ENCODE data around the gene EPHB6.

The EPHB6 gene

DNA sequence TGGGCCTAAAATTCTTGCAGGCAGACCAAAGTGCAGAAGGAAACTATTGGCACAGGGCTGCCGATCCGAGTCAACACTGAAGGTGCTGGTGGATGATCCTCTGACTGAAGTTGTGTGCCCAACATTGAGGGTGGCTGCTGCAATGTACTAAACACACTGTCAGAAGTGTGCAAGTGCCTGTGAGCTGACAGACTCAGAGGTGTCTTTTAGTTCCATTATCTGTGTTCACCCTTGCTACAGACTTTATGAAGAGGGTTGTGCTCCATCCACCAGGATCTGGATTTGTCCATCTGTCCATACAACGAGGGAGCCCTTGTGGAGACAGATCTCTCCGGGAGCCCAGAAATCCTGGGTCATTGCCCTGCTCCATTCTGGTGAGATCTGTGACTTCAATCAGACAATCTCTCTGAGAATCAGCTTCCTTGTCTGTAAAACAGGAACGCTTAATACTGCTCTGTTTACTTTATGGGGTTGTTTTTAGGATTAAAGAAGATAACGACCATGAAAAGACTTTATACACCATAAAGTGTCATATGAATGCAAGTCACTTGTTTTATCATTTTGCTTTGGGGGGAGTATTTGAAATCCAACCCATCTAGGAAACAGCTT, 40.2 kb downstream of the EPHB6 start:
- H3K4me3 ChIP-seq (replicated peaks; ENCODE audit: low read depth, low read length) = no peak overlapping the region
- no peak for DNase-seq (ENCODE audit: low read depth)
- no peak for TF ChIP-seq CTCF (IDR thresholded peaks at IDR 0.05; ENCODE audit: low read length, missing control alignments)

- H3K4me3 ChIP-seq (replicated peaks; ENCODE audit: low read depth, low read length) = no peak overlapping the region
- no peak for TF ChIP-seq CTCF (IDR thresholded peaks at IDR 0.05; ENCODE audit: low read length, missing control alignments)
- no peak for DNase-seq (ENCODE audit: low read depth)
These were observed 41.3 kb downstream of the EPHB6 start for GRCh38 chr7:142896151-142896550.

GRCh38 chr7:142896741-142897379, 42.0 kb downstream of the EPHB6 start:
- no peak for TF ChIP-seq CTCF (IDR thresholded peaks at IDR 0.05; ENCODE audit: low read length, missing control alignments)
- DNase-seq (ENCODE audit: low read depth) = no peak
- H3K4me3 ChIP-seq (replicated peaks; ENCODE audit: low read depth, low read length) = no peak overlapping the region

- no peak for DNase-seq (ENCODE audit: low read depth)
- no peak overlapping the region for H3K4me3 ChIP-seq (replicated peaks; ENCODE audit: low read depth, low read length)
- no peak for TF ChIP-seq CTCF (IDR thresholded peaks at IDR 0.05; ENCODE audit: low read length, missing control alignments)
These were observed 42.8 kb downstream of the EPHB6 start for GRCh38 chr7:142897691-142898090.

- H3K4me3 ChIP-seq (replicated peaks; ENCODE audit: low read depth, low read length) = no peak overlapping the region
- TF ChIP-seq CTCF (IDR thresholded peaks at IDR 0.05; ENCODE audit: low read length, missing control alignments) = no peak
- no peak for DNase-seq (ENCODE audit: low read depth)
These were observed 43.7 kb downstream of the EPHB6 start for GRCh38 chr7:142898377-142899170.

DNA sequence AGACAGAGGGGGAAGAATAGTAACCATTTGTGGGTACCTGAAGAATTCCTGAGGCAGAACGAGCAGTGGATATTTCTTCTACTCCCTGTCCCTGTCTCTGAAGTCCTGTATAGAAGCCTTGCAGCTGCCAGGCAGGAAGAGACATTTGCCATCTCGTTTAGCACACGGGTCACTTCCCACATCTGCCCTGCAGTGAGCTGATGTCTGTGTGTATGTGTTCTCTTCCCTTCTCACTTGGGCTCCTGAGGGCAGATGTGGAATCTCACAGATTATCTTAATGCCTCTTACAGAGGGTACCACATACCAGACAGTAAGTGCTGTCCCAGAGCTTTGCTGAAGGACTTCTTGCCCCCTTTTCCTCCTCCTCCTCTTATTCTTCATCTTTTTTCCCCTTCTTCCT, 44.8 kb downstream of the EPHB6 start:
- TF ChIP-seq CTCF (IDR thresholded peaks at IDR 0.05; ENCODE audit: low read length, missing control alignments) = no peak
- DNase-seq (ENCODE audit: low read depth) = no peak
- H3K4me3 ChIP-seq (replicated peaks; ENCODE audit: low read depth, low read length) = no peak overlapping the region
